Measurements from ENCODE around the gene NOS1. TPM values are rescaled to one million over a fixed set of nuclear protein-coding genes. Genes with fewer than 3 reads are reported as not detected.

NOS1 gene
- total RNA-seq, 1 experiment from 2014 or later: 2.3 TPM

DNA sequence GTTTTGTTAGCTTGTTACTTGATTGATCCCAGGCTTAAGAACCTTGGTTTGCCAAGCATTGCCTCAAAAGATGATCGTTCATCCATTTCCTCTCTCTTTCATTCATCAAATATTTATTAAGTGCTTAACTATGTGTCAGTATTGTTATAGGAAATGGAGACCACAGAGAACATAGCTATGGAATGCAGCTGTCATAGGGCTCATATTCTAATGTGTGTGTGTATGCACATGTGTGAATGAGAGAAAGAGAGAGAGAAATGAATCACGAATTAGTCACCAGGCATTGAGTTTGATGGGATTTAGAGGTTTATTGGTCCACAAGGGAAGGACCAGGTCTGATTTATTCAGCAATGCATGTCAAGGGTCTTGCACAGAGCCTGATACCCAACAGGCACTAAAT lies 100.2 kb downstream of the NOS1 start:
- no peak overlapping the region for H2BK12ac ChIP-seq (ENCODE audit: insufficient read length, low read depth, low read length)
- no peak overlapping the region for H4K91ac ChIP-seq (ENCODE audit: insufficient read length, low read depth, low read length)
- H4K8ac ChIP-seq (replicated peaks; ENCODE audit: insufficient read length, low read depth, low read length): no peak overlapping the region
- H2AFZ ChIP-seq (ENCODE audit: low read length): no peak overlapping the region
- Mint-ChIP-seq H3K4me1 (peaks cover 3 to 11% of the 10 kb centered on the region in 2 experiments), H3K27ac (no peak overlapping the region), H3K36me3 (ENCODE audit: insufficient read depth in 1 of 3, low read depth in 3 of 3) (no peaks in the 10 kb centered on the region), H3K27me3 (ENCODE audit: low read depth) (peaks cover 4% of the 10 kb centered on the region), H3K9me3 (no peaks in the 10 kb centered on the region; a peak in 1 of 5 replicates), H3K4me3 (no peak overlapping the region)
- H3K79me1 ChIP-seq (ENCODE audit: insufficient read depth, low read depth, low read length, poor library complexity, severe bottlenecking): no peaks in the 10 kb centered on the region
- H2BK20ac ChIP-seq (ENCODE audit: low read depth, low read length, poor library complexity, severe bottlenecking): no peak overlapping the region
- no peak overlapping the region for H3K4me2 ChIP-seq (ENCODE audit: insufficient read depth, insufficient read length, low read length)
- TF ChIP-seq, protein P1, sequence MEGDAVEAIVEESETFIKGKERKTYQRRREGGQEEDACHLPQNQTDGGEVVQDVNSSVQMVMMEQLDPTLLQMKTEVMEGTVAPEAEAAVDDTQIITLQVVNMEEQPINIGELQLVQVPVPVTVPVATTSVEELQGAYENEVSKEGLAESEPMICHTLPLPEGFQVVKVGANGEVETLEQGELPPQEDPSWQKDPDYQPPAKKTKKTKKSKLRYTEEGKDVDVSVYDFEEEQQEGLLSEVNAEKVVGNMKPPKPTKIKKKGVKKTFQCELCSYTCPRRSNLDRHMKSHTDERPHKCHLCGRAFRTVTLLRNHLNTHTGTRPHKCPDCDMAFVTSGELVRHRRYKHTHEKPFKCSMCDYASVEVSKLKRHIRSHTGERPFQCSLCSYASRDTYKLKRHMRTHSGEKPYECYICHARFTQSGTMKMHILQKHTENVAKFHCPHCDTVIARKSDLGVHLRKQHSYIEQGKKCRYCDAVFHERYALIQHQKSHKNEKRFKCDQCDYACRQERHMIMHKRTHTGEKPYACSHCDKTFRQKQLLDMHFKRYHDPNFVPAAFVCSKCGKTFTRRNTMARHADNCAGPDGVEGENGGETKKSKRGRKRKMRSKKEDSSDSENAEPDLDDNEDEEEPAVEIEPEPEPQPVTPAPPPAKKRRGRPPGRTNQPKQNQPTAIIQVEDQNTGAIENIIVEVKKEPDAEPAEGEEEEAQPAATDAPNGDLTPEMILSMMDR (conservative IDR thresholded peaks at IDR 0.05): no peak
- H3K9me3 ChIP-seq (ENCODE audit: control insufficient read depth, low read depth, low read length): no peaks in the 10 kb centered on the region
- no peak overlapping the region for H2BK15ac ChIP-seq (ENCODE audit: low read depth, low read length)
- no peak overlapping the region for H3K18ac ChIP-seq (ENCODE audit: insufficient read length, low read depth, low read length)
- no peaks in the 10 kb centered on the region for H3K4me1 ChIP-seq (ENCODE audit: insufficient read depth, low read length)
- no peak overlapping the region for H3K9ac ChIP-seq (ENCODE audit: extremely low read depth, insufficient read length, low read length)
- H4K5ac ChIP-seq (ENCODE audit: insufficient read length, low read depth, low read length): no peak overlapping the region
- no peak overlapping the region for H3K56ac ChIP-seq (ENCODE audit: insufficient read length, low read depth, low read length)
- no peak overlapping the region for H2BK120ac ChIP-seq (ENCODE audit: low read depth, low read length, poor library complexity, severe bottlenecking)
- no peak overlapping the region for H3K23ac ChIP-seq (ENCODE audit: insufficient read length, low read depth, low read length)
- H3K79me2 ChIP-seq (ENCODE audit: insufficient read depth, low read length): no peaks in the 10 kb centered on the region
- no peaks in the 10 kb centered on the region for H3K23me2 ChIP-seq (ENCODE audit: insufficient read length, low read depth, low read length, poor library complexity, severe bottlenecking)
- H3K27ac ChIP-seq (ENCODE audit: insufficient read length, low read depth, low read length): no peak overlapping the region
- DNase-seq: no peak
- H2AK5ac ChIP-seq (ENCODE audit: insufficient read length, low read length): no peak overlapping the region
- H3K14ac ChIP-seq (ENCODE audit: insufficient read depth, low read length): no peak overlapping the region
- H3T11ph ChIP-seq (ENCODE audit: low read length): no peak overlapping the region
- no peaks in the 10 kb centered on the region for H4K20me1 ChIP-seq (ENCODE audit: control insufficient read depth, insufficient read depth, insufficient read length)
- H2BK5ac ChIP-seq (ENCODE audit: insufficient read length, low read length): no peak overlapping the region
- no peaks in the 10 kb centered on the region for H3K27me3 ChIP-seq (ENCODE audit: insufficient read depth, low read length)
- no peak overlapping the region for H3K4ac ChIP-seq (ENCODE audit: low read depth, low read length)
- WGBS (ENCODE audit: extremely low coverage, insufficient read length, low lambda C conversion rate): no CpG with 5 or more reads among the region's 2 CpGs
